ENCODE results near the gene NFATC3.
A peak's percentile ranks its signal among the peaks of the same experiment; 100 is the strongest.

Gene NFATC3

DNA sequence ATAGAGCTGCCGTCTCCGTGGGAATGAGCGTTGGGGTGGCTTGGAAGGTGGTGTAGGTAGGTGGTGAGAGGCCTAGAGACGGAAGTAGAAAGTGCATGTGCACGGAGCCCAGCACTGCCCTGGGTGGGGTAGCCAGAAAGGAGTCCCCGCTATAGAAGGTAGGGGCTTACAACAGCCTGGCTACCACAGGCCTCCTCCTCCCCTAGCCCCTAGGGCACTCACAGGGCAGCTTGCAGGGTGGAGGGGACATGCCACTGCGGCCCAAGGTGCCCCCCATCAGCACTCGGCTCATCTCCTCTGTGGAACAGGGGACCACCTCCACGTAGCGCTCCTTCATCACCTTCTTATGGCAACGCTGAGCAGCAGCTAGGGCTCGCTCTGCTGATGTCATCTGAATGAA, 145.8 kb downstream of the NFATC3 start:
- DNase-seq (ENCODE audit: low spot score): no peak

DNA sequence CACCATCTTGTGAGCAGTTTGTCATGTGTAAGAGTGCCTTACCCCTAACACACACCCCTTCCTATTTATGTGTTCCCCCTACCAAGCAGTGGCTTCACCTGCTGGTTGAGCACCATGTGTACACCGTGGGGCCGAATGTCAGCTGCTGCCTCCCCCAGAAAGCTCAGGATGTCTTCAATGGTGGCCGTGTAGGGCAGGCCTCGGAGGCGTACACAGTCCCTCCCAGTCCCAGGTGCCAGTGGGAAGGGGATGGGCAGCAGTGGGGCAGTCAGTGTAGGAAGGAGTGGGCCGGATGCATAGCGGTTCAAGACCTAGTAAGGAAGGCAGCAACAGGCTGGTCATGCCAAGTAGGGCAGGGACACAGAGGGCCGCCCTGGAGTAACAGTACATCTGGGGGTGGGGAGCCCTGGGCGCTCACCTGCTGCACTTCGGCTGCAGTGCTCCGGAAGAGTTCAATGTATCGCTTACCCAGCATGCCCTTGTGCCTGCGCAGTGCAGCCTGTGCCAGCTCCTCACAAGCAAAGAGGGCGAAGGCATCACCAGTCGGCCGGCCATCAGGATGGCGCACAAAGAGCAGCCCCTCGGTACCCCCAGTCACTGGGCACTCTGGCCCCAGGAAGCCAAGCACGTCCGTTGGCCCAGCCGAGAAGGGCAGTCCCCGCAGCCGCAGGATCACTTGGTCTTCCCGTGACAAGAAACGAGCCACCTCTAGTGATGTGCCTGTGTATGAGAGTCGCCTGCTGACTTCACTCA, 146.4 kb downstream of the NFATC3 start:
- no peak for DNase-seq (ENCODE audit: low spot score)

DNA sequence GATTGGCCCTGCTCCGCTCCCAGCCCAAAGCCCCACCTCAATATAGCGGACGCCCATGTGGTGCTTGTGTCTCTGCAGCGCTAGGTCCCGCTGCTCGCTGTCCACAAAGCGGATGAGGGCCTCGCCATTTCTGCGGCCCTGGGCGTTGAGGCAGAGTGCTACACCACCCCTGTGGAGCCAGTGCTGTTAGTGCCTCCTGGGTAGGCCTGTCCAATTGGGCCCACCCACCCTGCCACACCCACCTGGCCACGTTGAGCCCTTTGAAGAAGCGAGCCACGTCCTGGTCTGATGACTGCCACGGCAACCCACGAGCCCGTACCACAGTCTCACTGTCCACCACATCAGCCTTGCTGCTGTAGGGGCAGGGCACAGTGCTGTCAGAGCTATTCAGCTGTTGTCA, 147.2 kb downstream of the NFATC3 start:
- no peak for DNase-seq (ENCODE audit: low spot score)

GRCh38 chr16:68233085-68233834, 148.1 kb downstream of the NFATC3 start:
- DNase-seq (ENCODE audit: low spot score): no peak

DNA sequence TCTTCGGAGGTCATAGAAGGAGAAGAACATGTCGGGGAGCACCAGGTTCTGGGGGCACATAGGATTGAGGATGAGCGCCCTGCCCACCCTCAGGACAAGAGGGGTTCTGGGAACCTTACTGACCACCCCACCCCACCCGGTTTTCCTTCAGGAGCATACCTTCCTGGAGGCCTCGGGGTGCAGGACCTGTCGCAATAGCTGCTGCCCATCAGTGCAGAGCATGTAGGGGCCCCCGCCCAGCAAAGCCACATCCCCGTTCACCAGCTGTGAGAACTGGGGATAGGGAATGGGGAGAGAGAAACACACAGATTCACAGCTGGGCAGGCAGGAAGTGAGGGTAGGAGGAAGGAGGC, 148.6 kb downstream of the NFATC3 start:
- DNase-seq (ENCODE audit: low spot score): no peak

DNA sequence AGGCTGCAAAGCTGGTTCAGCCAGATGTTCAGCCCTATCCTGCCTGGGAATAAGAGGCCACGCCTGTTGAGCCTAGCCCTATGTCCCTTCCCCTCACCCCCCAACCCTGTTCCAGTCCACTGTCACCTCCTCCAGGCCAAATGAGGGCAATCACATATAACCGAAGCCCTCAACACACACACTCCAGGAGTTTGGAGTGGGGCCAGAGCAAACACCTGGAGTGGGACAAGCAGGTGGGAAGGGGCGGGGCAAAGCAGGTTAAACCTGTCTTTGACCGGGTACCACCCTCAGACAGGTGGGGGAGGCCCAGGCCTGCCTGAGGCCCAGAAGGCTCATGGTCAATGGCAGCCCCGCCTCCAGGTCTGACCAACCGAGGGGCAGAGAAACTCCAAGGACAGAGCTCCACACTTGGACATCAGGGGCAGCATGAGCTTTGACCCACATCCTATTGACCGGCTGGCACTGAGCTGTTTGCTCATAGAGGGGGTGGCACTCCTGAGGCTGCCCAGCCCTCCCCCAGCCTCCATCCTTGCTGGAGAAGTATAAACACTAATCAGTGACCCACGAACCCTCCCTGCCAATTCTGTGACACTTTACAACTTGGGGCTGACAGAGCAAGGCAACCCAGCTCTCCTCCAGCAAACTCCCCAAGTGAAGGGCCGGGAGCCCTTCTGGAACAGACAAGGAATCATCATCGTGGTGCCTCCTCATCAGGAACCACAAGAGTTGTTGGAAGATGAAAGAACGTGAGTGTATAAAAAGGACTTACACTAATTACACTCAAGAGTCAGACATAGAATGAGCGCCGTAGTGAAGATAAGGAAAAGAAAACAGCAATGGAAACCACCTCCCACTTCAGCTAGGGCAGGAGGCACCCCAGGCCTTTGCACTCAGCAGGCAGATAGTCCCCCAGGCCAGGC, 149.3 kb downstream of the NFATC3 start:
- DNase-seq (ENCODE audit: low spot score): no peak

GRCh38 chr16:68235108-68235886, 150.1 kb downstream of the NFATC3 start:
- no peak for DNase-seq (ENCODE audit: low spot score)

- DNase-seq (ENCODE audit: low spot score): no peak
These were observed 150.6 kb downstream of the NFATC3 start, which contains the start of gene ESRP2 for GRCh38 chr16:68235887-68236136. TSS of gene ESRP2 (minus strand) at chr16:68236127. CDS start at chr16:68236045, 82 bp downstream.

- DNase-seq (ENCODE audit: low spot score): no peak
These were observed 151.1 kb downstream of the NFATC3 start for GRCh38 chr16:68236137-68236825.

DNA sequence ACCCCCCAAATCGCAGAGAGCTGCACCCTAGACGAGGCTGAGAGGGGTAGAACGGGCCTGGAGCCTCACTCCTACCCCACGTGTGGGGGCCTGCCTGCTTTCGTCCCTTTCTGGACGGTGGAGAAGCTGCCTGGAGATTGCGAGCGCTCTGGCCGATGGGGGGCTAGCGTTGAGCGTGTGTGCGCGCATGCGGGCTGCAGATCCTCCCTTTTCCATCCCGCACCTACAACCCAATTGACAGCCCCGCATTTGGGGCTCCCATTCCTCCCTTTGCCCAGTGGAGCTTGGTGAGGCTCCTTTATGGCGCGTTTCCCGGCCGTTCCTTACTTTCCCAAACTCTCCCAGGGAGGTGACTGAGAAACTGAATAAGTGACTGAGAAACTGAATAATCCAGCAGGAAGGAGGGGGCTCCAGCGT, 151.7 kb downstream of the NFATC3 start:
- DNase-seq (ENCODE audit: low spot score): no peak

- DNase-seq (ENCODE audit: low spot score): peak; percentile 98
These were observed 152.3 kb downstream of the NFATC3 start for GRCh38 chr16:68237243-68238028.

DNA sequence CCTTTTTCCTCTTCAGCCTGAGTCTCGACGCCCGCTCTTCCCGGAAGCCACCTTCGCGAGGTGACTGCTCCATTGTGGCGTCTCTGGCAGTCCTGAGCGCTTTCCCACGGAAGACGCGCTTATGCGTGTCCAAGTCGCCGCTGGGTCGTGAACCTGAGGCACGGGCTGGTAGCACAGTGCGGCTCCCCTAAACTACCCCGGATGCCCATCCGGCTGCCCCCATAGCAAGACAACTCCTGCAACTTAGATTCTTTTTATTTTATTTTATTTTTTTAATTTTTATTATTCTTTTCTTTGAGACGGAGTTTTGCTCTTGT, 152.8 kb downstream of the NFATC3 start:
- DNase-seq (ENCODE audit: low spot score): no peak

GRCh38 chr16:68242085-68242484, 156.9 kb downstream of the NFATC3 start:
- DNase-seq (ENCODE audit: low spot score): no peak

DNA sequence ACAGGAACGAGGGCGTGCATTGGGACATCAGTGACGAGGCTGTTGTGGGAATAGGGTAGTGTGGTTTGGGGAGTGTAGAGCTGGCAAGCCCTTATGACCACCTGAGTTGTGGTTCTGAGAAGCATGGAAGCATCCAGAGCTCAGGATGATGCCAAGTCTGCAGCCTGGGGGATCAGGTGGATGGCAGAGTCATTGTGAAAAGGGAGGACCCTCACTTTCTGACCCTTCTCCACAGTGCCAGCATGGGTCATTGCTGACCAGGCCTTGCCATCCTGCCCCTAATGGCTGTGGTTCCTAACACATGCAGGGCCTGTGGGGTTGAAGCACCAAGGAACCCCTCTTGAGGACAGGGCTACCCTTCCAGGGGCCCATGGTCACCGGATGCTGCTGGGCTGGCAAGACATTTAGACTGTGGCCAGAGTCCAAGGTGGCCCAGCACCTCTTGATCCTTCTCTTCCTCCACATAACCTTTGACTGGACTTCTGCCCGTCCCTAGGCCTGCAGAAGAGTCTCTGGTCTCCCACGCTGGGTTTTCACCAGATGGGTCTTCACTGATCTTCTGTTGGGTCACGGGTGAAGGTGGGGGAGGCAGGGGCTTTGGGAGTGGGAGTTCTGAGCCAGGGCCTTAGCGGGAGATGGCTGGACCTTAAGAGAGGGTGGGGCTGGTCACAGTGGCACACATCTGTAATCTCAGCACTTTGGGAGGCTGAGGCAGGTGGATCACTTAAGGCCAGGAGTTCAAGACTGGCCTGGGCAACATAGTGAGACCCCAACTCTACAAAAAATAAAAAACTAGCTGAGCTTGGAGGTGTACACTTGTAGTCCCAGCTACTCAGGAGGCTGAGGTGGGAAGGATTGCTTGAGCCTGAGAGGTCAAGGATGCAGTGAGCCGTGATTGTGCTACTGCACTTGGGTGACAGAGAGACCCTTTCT, 158.0 kb downstream of the NFATC3 start:
- no peak for DNase-seq (ENCODE audit: low spot score)

DNA sequence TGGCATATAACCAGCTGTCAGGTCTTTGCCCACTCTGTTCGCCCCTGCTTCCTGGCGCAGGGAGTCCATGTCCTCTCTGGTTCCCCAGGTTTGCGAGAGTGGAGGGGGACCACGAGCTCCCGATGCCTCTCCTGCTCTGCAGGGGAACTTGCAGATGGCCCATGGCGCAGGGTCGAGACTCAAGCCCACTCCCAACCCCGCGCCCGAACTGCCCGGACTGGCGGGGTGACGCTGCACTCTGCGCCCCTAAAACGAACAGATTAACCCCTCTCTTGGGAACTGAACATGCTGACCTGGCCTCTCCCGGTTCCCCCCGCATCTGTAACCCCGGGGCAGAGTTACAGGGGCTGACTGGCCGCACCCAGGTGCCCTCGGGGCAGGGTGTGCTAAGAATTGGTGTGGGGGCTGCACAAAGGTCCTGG, 159.3 kb downstream of the NFATC3 start:
- DNase-seq (ENCODE audit: low spot score): no peak

- peak; percentile 87 for DNase-seq (ENCODE audit: low spot score)
These were observed 160.0 kb downstream of the NFATC3 start, which contains the start of gene PLA2G15 for GRCh38 chr16:68244903-68245853. TSS of gene PLA2G15 (plus strand) at chr16:68245373. CDS start at chr16:68245427, 54 bp downstream.

DNA sequence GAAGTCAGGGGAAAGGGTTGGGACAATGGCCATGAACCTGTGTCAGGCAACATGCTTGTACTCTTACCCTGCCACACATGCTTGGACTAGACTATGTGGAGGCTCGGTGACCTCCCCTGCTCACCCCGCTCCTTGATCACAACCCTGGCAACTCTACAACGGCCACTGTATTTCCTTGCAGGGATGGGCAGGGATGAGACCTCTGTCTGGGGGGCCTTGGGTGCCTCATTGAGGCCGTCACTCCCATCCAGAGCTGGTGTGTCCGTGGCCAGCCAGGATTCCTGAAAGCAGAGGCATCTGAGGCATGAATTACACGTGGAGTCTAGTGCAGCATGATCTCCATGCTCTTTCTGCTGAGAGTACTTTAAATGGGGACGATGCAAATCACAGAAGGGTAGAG, 161.0 kb downstream of the NFATC3 start:
- no peak for DNase-seq (ENCODE audit: low spot score)

DNA sequence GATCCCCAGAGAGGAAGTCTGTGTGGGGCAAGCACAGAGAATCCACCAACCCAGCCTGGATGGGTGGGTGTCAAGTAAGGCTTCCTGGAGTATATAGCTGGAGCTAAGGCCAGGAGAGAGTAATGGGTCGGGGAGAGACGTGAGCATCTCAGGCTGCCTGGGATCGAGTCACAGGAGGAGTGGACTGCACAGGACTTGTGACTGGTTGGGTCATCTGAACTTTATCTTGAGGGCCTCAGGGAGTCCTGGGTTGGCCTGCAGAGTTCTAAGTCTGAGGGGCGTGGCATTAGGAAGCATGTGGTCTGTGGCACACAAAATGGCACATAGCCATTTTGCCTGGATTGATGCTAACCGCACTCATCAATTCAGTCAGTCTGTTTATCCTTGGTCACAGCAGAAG, 161.5 kb downstream of the NFATC3 start:
- DNase-seq (ENCODE audit: low spot score): no peak

All from kidney capillary endothelial cell (primary cell).